BJ (cell line): ENCODE data around the gene HRH1. TPM values are rescaled to one million over a fixed set of nuclear protein-coding genes. Genes with fewer than 3 reads are reported as not detected.

ENCODE experiments used
- CTCF ChIA-PET: fragments of 350-600 bp; formaldehyde crosslinking; extraction: SDS; loops from one replicate; lab custom pipeline; 2021; ENCODE audit warnings: antibody characterized with exemption, inconsistent platforms; lab: Yijun Ruan, JAX
- POLR2A ChIA-PET: fragments of 300-600 bp; sonication (Branson Sonifier 250); formaldehyde crosslinking; extraction: SDS; loops from one replicate; lab custom pipeline; 2021; ENCODE audit warnings: antibody characterized with exemption; lab: Charles Lee
- DNase-seq: peaks from one replicate; pipeline ENCODE4 v3.0.0-alpha.2; 2011; ENCODE audit warnings: low read depth
- H3K27me3 ChIP-seq: 2 replicates; pipeline ENCODE4 v1.6.0; 2011; ENCODE audit warnings: low read length; ENCODE audit not compliant: control insufficient read depth, insufficient read depth
- H3K36me3 ChIP-seq: 2 replicates; pipeline ENCODE4 v1.5.1; 2011; ENCODE audit warnings: low read length; ENCODE audit not compliant: control insufficient read depth, insufficient read depth
- H3K4me3 ChIP-seq: 2 replicates; pipeline ENCODE4 v1.5.1; 2011; ENCODE audit warnings: low read depth, mild to moderate bottlenecking, control low read depth, low read length
- polyA plus RNA-seq: library from polyadenylated mRNA; depleted of rRNA; stranded (reverse); fragments of >200 nt; gene quantifications from 2 replicates; pipeline ENCODE4 v1.2.3, GENCODE V29; 2011; rRNA removed
- small RNA-seq: library from RNA; depleted of rRNA; stranded (forward); fragments of <200 nt; gene quantifications from one replicate; pipeline ENCODE3, GENCODE V24; 2012; ENCODE audit warnings: low replicate concordance, low read depth; ENCODE audit not compliant: insufficient read length
- TF ChIP-seq, protein P1 (sequence below): IDR thresholded peaks from 2 replicates; pipeline ENCODE4 v1.5.1; 2011; ENCODE audit warnings: low read depth, mild to moderate bottlenecking, control low read depth, inconsistent platforms, low read length, moderate library complexity; ENCODE audit not compliant: insufficient read depth

The HRH1 gene
- polyA plus RNA-seq, 1 experiment, result 8.8 TPM

DNA sequence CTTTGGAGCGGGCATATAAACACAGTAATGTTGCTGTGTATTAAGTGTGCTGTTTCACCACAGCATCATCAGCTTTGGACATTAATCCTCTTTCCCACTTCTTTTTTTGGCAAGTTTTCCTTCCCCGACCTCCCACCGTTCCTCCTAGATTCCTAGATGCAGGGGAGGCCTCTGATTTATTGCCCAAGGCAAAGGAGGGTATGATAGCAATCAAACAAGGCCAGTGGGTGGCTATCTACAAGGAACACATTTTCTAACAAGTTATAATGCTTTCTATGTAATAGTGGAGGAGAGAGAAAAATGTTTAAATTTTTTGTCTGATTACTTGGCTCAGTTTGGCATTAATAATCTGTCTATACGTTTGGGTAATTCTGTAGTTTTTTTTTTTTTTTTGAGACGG, 156.0 kb downstream of the HRH1 start:
- no peaks in the 10 kb centered on the region for H3K27me3 ChIP-seq
- H3K36me3 ChIP-seq, result peaks cover 20% of the 10 kb centered on the region
- no peak for DNase-seq
- H3K4me3 ChIP-seq, result no peak overlapping the region
- POLR2A ChIA-PET, result no interaction called here
- TF ChIP-seq, protein P1, sequence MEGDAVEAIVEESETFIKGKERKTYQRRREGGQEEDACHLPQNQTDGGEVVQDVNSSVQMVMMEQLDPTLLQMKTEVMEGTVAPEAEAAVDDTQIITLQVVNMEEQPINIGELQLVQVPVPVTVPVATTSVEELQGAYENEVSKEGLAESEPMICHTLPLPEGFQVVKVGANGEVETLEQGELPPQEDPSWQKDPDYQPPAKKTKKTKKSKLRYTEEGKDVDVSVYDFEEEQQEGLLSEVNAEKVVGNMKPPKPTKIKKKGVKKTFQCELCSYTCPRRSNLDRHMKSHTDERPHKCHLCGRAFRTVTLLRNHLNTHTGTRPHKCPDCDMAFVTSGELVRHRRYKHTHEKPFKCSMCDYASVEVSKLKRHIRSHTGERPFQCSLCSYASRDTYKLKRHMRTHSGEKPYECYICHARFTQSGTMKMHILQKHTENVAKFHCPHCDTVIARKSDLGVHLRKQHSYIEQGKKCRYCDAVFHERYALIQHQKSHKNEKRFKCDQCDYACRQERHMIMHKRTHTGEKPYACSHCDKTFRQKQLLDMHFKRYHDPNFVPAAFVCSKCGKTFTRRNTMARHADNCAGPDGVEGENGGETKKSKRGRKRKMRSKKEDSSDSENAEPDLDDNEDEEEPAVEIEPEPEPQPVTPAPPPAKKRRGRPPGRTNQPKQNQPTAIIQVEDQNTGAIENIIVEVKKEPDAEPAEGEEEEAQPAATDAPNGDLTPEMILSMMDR, result no peak
- CTCF ChIA-PET, result interaction anchor here (0.7 kb wide), 1 partner anchor 20 kb away, joined by 3 read pairs; no protein-coding TSS in a partner anchor

DNA sequence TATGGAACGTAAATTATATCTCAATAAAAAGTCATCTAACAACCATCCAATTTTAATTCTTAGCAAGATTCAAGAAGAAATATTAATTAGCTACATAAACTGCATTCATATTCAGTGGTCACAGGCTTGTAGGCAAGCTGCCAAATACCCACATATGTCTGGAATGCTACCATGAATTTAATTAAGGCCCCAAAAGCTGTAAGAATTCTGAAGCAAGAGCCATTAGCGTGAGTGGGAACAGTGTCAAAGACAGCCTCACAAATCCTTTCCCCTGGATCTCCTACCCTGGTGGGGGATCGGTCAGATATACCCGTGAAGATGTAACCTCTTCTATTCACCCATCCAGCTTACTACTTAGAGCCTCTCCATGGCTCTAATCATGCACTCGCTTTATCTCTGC, 157.9 kb downstream of the HRH1 start:
- DNase-seq, result no peak
- CTCF ChIA-PET, result interaction anchor here (0.7 to 1.7 kb wide), 3 partner anchors 13 to 157 kb away, joined by 4 to 5 read pairs (median 4); no protein-coding TSS in a partner anchor
- peaks cover 16% of the 10 kb centered on the region for H3K36me3 ChIP-seq

More for the DNA sequence above, 157.9 kb downstream of the HRH1 start:
- Histone ChIP-seq H3K27me3 (no peaks in the 10 kb centered on the region), H3K4me3 (no peak overlapping the region)
- TF ChIP-seq, protein P1, result no peak
- POLR2A ChIA-PET, result interaction anchor here (0.6 kb wide), 1 partner anchor 151 kb away, joined by 3 read pairs; no protein-coding TSS in a partner anchor

Small RNA genes within 50 kb of the gene (small RNA-seq; reads per million reads assigned to genes)
- not detected for gene AC083855.1

Other genes with a start within 250 kb of the HRH1 start
- gene SLC6A1, start 161.7 kb upstream of the HRH1 start, polyA plus RNA-seq, result not detected in 2 replicates
- 26.2 and 32.6 TPM in 2 replicates for gene ATG7, start 117.9 kb downstream of the HRH1 start, polyA plus RNA-seq